Esophagus squamous epithelium (tissue), 4 donors: ENCODE measurements around the gene TRIM29.

Experiments used
- POLR2A ChIP-seq, 4 donors: fragments of 450-650 bp; IDR thresholded peaks; one replicate each; pipeline ENCODE4 v1.6.1; 2017; ENCODE audit warnings: antibody characterized with exemption in 4 of 4, mild to moderate bottlenecking in 4 of 4, moderate library complexity in 3 of 4
- TF ChIP-seq, protein P1 (sequence below), 6 experiments: fragments of 450-650 bp in 4 of 6; fragments of 200-600 bp in 2 of 6; sonication (generic) in 2 of 6; IDR thresholded peaks; one replicate each; pipeline ENCODE4 v1.5.1; 2016 to 2019; ENCODE audit warnings: antibody characterized with exemption in 6 of 6, mild to moderate bottlenecking in 4 of 6, moderate library complexity in 4 of 6

DNA sequence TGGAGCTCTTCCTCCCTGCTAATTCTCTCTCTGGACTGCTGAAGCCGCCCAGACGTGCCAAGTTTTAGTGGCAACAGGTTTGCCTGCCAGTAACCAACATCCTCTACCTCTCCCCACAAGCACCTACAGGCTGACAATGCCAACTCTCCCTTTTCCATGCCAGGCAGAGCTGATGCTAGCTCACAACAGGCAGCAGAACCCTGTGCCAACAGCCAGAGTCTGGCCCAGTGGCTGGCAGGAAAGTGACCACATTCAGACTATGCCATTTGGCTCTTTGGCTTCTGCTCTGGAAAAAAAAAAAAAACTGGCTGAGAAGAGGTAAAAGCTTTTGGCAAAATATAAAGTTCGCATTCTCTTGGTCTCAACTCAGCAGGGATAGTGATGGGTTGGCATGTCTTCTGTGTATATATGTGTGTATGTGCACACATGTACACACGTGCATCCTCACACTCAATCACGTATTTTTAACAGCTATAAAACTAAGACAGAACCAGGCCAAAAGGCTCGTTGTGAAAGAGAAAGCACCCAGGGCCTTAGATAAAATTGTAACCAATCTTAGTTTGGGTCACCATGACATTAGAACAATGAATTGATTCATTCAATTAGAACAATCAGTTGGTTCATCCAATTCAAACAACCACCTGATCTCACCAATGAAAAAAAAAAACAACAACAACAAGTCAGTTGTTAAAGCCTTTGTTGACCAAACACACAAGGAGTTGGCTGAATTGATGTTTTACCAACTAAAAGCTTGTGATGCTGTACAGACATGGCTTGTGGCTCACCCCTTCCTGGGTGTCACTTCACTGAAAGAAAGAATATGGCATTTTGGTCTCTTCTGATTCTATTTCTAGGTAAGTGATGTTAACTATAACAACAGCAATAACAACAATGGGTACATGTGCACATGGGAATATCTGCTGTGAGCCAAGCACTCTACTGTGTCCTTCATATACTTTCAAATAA lies 48.6 kb downstream of the TRIM29 start:
- no peak for TF ChIP-seq POLR2A (IDR thresholded peaks at IDR 0.05)
- TF ChIP-seq, protein P1, sequence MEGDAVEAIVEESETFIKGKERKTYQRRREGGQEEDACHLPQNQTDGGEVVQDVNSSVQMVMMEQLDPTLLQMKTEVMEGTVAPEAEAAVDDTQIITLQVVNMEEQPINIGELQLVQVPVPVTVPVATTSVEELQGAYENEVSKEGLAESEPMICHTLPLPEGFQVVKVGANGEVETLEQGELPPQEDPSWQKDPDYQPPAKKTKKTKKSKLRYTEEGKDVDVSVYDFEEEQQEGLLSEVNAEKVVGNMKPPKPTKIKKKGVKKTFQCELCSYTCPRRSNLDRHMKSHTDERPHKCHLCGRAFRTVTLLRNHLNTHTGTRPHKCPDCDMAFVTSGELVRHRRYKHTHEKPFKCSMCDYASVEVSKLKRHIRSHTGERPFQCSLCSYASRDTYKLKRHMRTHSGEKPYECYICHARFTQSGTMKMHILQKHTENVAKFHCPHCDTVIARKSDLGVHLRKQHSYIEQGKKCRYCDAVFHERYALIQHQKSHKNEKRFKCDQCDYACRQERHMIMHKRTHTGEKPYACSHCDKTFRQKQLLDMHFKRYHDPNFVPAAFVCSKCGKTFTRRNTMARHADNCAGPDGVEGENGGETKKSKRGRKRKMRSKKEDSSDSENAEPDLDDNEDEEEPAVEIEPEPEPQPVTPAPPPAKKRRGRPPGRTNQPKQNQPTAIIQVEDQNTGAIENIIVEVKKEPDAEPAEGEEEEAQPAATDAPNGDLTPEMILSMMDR (IDR thresholded peaks at IDR 0.05), result no peak
